ENCODE measurements around the gene MYO9A. TPM values are rescaled to one million over a fixed set of nuclear protein-coding genes. Genes with fewer than 3 reads are reported as not detected.

Gene MYO9A
- total and polyA plus RNA-seq, 10 of the 15 experiments (the other 5 are each of a cell fraction or from before 2014, with no cell fraction given): 3.3 to 25.3 (median 12.2) TPM

- no peaks in the 10 kb centered on the region for H3K27me3 ChIP-seq (replicated peaks in 1 of 2; ENCODE audit: control insufficient read depth in 2 of 2, insufficient read depth in 2 of 2, low read length in 1 of 2)
- H3K4me3 ChIP-seq: no peak overlapping the region
- SMC1A ChIA-PET (ENCODE audit: uncharacterized antibody, unreplicated experiment): interaction anchor here (0.7 to 5.9 kb wide), 7 partner anchors 41 to 410 kb away, joined by 3 to 49 read pairs (median 4); no protein-coding TSS in a partner anchor
- WGBS (ENCODE audit: insufficient coverage, insufficient replicate concordance, low lambda C conversion rate, missing lambda C conversion rate): 95% methylated on average over 7 of the region's 7 CpGs
- TF ChIP-seq FOXK2 (IDR thresholded peaks at IDR 0.05) (no peak), CHD2 (IDR thresholded peaks at IDR 0.05; ENCODE audit: borderline replicate concordance, low read depth, low read length) (no peak)
- BruUV-seq (replicated peaks): no TSS peak
- no peak overlapping the region for H3K27ac ChIP-seq (ENCODE audit: control insufficient read depth, insufficient read depth)
- in situ Hi-C loops (cut with MboI) (loop anchor here (10.0 kb wide), 2 partner anchors 350 to 700 kb away; no protein-coding TSS in a partner anchor), intact Hi-C loops (cut with micrococcal nuclease; ENCODE audit: unreplicated experiment) (loop anchor here (2.0 to 10.0 kb wide), 2 partner anchors 220 to 410 kb away; no protein-coding TSS in a partner anchor)
- no peaks in the 10 kb centered on the region for H3K4me1 ChIP-seq (ENCODE audit: control insufficient read depth, insufficient read depth, low read length)
- H3K36me3 ChIP-seq (ENCODE audit: control insufficient read depth in 2 of 2, insufficient read depth in 2 of 2, low read length in 1 of 2): no peaks in the 10 kb centered on the region
- CTCF ChIA-PET: interaction anchor here (0.9 to 2.5 kb wide), 7 partner anchors 8 to 411 kb away, joined by 3 to 18 read pairs (median 5); no protein-coding TSS in a partner anchor
- no peak for ATAC-seq
- RAD21 ChIA-PET (ENCODE audit: unreplicated experiment): interaction anchor here (1.5 to 2.0 kb wide), 5 partner anchors 13 to 410 kb away, joined by 4 to 10 read pairs (median 7); no protein-coding TSS in a partner anchor
- no peaks in the 10 kb centered on the region for H3K79me2 ChIP-seq (ENCODE audit: control insufficient read depth, insufficient read depth, low read length)
- FAIRE-seq: no peak
- H3K9ac ChIP-seq (ENCODE audit: control insufficient read depth, insufficient read depth, low read length): no peak overlapping the region
- H3K4me2 ChIP-seq (ENCODE audit: control insufficient read depth, insufficient read depth): no peak overlapping the region
- no peak overlapping the region for H2AFZ ChIP-seq (ENCODE audit: control insufficient read depth, low read depth, low read length)
- no peaks in the 10 kb centered on the region for H4K20me1 ChIP-seq (ENCODE audit: control insufficient read depth, insufficient read depth)
- no peaks in the 10 kb centered on the region for H3K9me3 ChIP-seq (replicated peaks; ENCODE audit: control insufficient read depth, insufficient read depth, low read length)
- no peak for DNase-seq (ENCODE audit: low read depth, low spot score)
- POLR2A ChIA-PET: no interaction called here
Measured at GRCh38 chr15:72154316-72154715, 36.4 kb upstream of the MYO9A start.

GRCh38 chr15:72153269-72154000, 35.5 kb upstream of the MYO9A start:
- no peaks in the 10 kb centered on the region for H3K79me2 ChIP-seq (ENCODE audit: control insufficient read depth, insufficient read depth, low read length)
- CTCF ChIA-PET: interaction anchor here (0.9 to 2.5 kb wide), 9 partner anchors 9 to 410 kb away, joined by 3 to 18 read pairs (median 5); no protein-coding TSS in a partner anchor
- no peak overlapping the region for H3K9ac ChIP-seq (ENCODE audit: control insufficient read depth, insufficient read depth, low read length)
- POLR2A ChIA-PET: interaction anchor here (0.6 to 0.7 kb wide), 3 partner anchors 35 to 271 kb away, joined by 5 read pairs; partner anchors contain the start of gene SENP8
- ATAC-seq: no peak
- H3K9me3 ChIP-seq (replicated peaks; ENCODE audit: control insufficient read depth, insufficient read depth, low read length): no peaks in the 10 kb centered on the region
- no peak overlapping the region for H3K27ac ChIP-seq (ENCODE audit: control insufficient read depth, insufficient read depth)
- intact Hi-C loops (cut with micrococcal nuclease; ENCODE audit: unreplicated experiment) (loop anchor here (10.0 kb wide), 1 partner anchor 219 kb away; no protein-coding TSS in a partner anchor), in situ Hi-C loops (cut with MboI) (loop anchor here (10.0 kb wide), 2 partner anchors 349 to 699 kb away; no protein-coding TSS in a partner anchor)
- no peak for FAIRE-seq
- no peaks in the 10 kb centered on the region for H3K27me3 ChIP-seq (replicated peaks in 1 of 2; ENCODE audit: control insufficient read depth in 2 of 2, insufficient read depth in 2 of 2, low read length in 1 of 2)
- 83% methylated on average over 4 of the region's 5 CpGs for WGBS (ENCODE audit: insufficient coverage, insufficient replicate concordance, low lambda C conversion rate, missing lambda C conversion rate)
- SMC1A ChIA-PET (ENCODE audit: uncharacterized antibody, unreplicated experiment): interaction anchor here (0.7 to 5.9 kb wide), 16 partner anchors 11 to 409 kb away, joined by 3 to 49 read pairs (median 4); no protein-coding TSS in a partner anchor
- H3K36me3 ChIP-seq (ENCODE audit: control insufficient read depth in 2 of 2, insufficient read depth in 2 of 2, low read length in 1 of 2): no peaks in the 10 kb centered on the region
- no TSS peak for BruUV-seq (replicated peaks)
- H3K4me2 ChIP-seq (ENCODE audit: control insufficient read depth, insufficient read depth): no peak overlapping the region
- H3K4me1 ChIP-seq (ENCODE audit: control insufficient read depth, insufficient read depth, low read length): no peaks in the 10 kb centered on the region
- no peak overlapping the region for H2AFZ ChIP-seq (ENCODE audit: control insufficient read depth, low read depth, low read length)
- DNase-seq (ENCODE audit: low read depth, low spot score): no peak
- RAD21 ChIA-PET (ENCODE audit: unreplicated experiment): interaction anchor here (0.7 to 2.0 kb wide), 10 partner anchors 12 to 410 kb away, joined by 3 to 10 read pairs (median 4); no protein-coding TSS in a partner anchor
- H3K4me3 ChIP-seq: no peak overlapping the region
- no peaks in the 10 kb centered on the region for H4K20me1 ChIP-seq (ENCODE audit: control insufficient read depth, insufficient read depth)
- no peak for TF ChIP-seq EGR1 (IDR thresholded peaks at IDR 0.05; ENCODE audit: borderline replicate concordance in 1 of 2, low read depth in 2 of 2, low read length in 2 of 2)
- no peak for TF ChIP-seq E4F1 (IDR thresholded peaks at IDR 0.05; ENCODE audit: borderline replicate concordance, partially characterized antibody)
- no peak for TF ChIP-seq NFYA (IDR thresholded peaks at IDR 0.05; ENCODE audit: borderline replicate concordance, low read depth, low read length)
- no peak for TF ChIP-seq ZBTB4 (CRISPR knock-in tag; IDR thresholded peaks at IDR 0.05)
- TF ChIP-seq TARDBP (IDR thresholded peaks at IDR 0.05; ENCODE audit: borderline replicate concordance): no peak
- no peak for TF ChIP-seq MXI1 (IDR thresholded peaks at IDR 0.05; ENCODE audit: low read depth, low read length)
- no peak for TF ChIP-seq TCF7 (IDR thresholded peaks at IDR 0.05; ENCODE audit: borderline replicate concordance)

Data from GM12878 (cell line).